Mesendoderm (in vitro differentiated cells): Measurements from ENCODE around the gene MAP1B.

Experiments used
- DNase-seq: peaks from one replicate; pipeline ENCODE4 v3.0.0; 2013
- H2AK5ac ChIP-seq: 2 replicates; pipeline ENCODE4 v1.6.1; 2013; ENCODE audit warnings: low read length, inconsistent platforms
- H2BK120ac ChIP-seq: 2 replicates; pipeline ENCODE4 v1.6.1; 2013; ENCODE audit warnings: low read depth, mild to moderate bottlenecking, low read length, moderate library complexity, mixed read lengths
- H2BK15ac ChIP-seq: replicated peaks from 2 replicates; pipeline ENCODE4 v1.6.1; 2013; ENCODE audit warnings: low read depth, mild to moderate bottlenecking, moderate library complexity
- H2BK5ac ChIP-seq: 2 replicates; pipeline ENCODE4 v1.6.1; 2013; ENCODE audit warnings: low read length, inconsistent platforms
- H3K18ac ChIP-seq: 2 replicates; pipeline ENCODE4 v1.6.1; 2013; ENCODE audit warnings: mild to moderate bottlenecking, low read length, mixed read lengths
- H3K23ac ChIP-seq: one replicate; pipeline ENCODE4 v1.6.1; 2013; ENCODE audit warnings: low read length
- H3K27ac ChIP-seq: 2 replicates; pipeline ENCODE4 v1.5.1; 2013; ENCODE audit warnings: low read depth, mild to moderate bottlenecking, inconsistent platforms, low read length, moderate library complexity
- H3K27me3 ChIP-seq: 2 replicates; pipeline ENCODE4 v1.6.1; 2013; ENCODE audit warnings: low read length, control low read depth, mild to moderate bottlenecking, inconsistent platforms; ENCODE audit not compliant: insufficient read depth, poor library complexity
- H3K36me3 ChIP-seq: 2 replicates; pipeline ENCODE4 v1.6.1; 2013; ENCODE audit warnings: low read length, inconsistent platforms; ENCODE audit not compliant: control insufficient read depth, insufficient read depth
- H3K4ac ChIP-seq: one replicate; pipeline ENCODE4 v1.6.1; 2013; ENCODE audit warnings: low read depth, mild to moderate bottlenecking, low read length, moderate library complexity
- H3K4me1 ChIP-seq: 2 replicates; pipeline ENCODE4 v1.6.1; 2013; ENCODE audit warnings: low read depth, low read length, inconsistent platforms; ENCODE audit not compliant: control insufficient read depth
- H3K4me2 ChIP-seq: 2 replicates; pipeline ENCODE4 v1.6.1; 2013; ENCODE audit warnings: low read length
- H3K4me3 ChIP-seq: 2 replicates; pipeline ENCODE4 v1.5.1; 2013; ENCODE audit warnings: mild to moderate bottlenecking, low read length
- H3K56ac ChIP-seq: one replicate; pipeline ENCODE4 v1.6.1; 2013; ENCODE audit warnings: low read length
- H3K79me1 ChIP-seq: 2 replicates; pipeline ENCODE4 v1.6.1; 2013; ENCODE audit warnings: low read length, inconsistent platforms
- H3K79me2 ChIP-seq: 2 replicates; pipeline ENCODE4 v1.6.1; 2013; ENCODE audit warnings: mild to moderate bottlenecking, low read length; ENCODE audit not compliant: control insufficient read depth, insufficient read depth
- H3K9ac ChIP-seq: 2 replicates; pipeline ENCODE4 v1.6.1; 2013; ENCODE audit warnings: low read length, inconsistent platforms
- H4K5ac ChIP-seq: one replicate; pipeline ENCODE4 v1.6.1; 2013; ENCODE audit warnings: low read length
- H4K8ac ChIP-seq: one replicate; pipeline ENCODE4 v1.6.1; 2013; ENCODE audit warnings: low read depth, mild to moderate bottlenecking, control low read depth, low read length, moderate library complexity
- WGBS: extraction: QIAGEN DNeasy Blood & Tissue Kit; methylation state at CpG from one replicate; pipeline ENCODE4 v1.1.7; 2013; ENCODE audit warnings: low lambda C conversion rate, missing lambda C conversion rate; ENCODE audit not compliant: insufficient coverage; ENCODE audit errors: extremely low coverage; 5-methylcytosine and 5-hydroxymethylcytosine counted together

Gene MAP1B

DNA sequence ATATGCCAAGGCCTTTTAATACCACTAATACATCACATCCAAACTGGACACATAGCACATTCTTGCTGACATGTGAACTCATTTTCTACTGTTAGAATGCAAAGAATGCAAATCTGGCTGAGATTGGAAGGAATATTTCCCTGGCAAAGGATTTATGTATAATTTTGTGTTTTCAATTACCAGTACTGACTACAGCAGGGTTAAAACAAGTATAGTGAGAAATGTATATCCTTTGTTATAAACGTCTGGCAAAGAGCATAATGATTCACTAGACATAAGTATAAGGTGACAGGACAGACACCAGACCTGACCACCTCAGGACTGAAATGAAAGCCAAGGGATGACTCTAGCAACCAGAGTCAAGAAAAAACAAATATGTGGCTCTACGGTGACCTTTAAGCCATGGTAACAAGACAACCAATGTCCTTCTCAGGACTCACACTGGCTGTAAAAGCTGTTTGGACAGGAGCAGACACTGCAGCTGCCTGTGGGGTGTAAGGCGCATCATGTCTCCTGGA, 117.7 kb downstream of the MAP1B start:
- H2AK5ac ChIP-seq = no peak overlapping the region
- WGBS = no CpG with 5 or more reads among the region's 3 CpGs
- no peaks in the 10 kb centered on the region for H3K79me1 ChIP-seq
- no peak overlapping the region for H4K8ac ChIP-seq
- no peak overlapping the region for H3K18ac ChIP-seq
- no peak overlapping the region for H2BK5ac ChIP-seq
- no peak overlapping the region for H3K4me3 ChIP-seq
- H4K5ac ChIP-seq = no peak overlapping the region
- H3K27me3 ChIP-seq = no peaks in the 10 kb centered on the region
- no peak overlapping the region for H3K9ac ChIP-seq
- no peaks in the 10 kb centered on the region for H3K4me1 ChIP-seq
- H3K4me2 ChIP-seq = no peak overlapping the region
- no peak overlapping the region for H2BK15ac ChIP-seq
- no peak overlapping the region for H3K23ac ChIP-seq
- H3K56ac ChIP-seq = no peak overlapping the region
- no peak overlapping the region for H3K4ac ChIP-seq
- no peak for DNase-seq
- H3K36me3 ChIP-seq = peaks cover 3% of the 10 kb centered on the region
- no peaks in the 10 kb centered on the region for H3K79me2 ChIP-seq
- no peak overlapping the region for H3K27ac ChIP-seq
- H2BK120ac ChIP-seq = no peak overlapping the region

DNA sequence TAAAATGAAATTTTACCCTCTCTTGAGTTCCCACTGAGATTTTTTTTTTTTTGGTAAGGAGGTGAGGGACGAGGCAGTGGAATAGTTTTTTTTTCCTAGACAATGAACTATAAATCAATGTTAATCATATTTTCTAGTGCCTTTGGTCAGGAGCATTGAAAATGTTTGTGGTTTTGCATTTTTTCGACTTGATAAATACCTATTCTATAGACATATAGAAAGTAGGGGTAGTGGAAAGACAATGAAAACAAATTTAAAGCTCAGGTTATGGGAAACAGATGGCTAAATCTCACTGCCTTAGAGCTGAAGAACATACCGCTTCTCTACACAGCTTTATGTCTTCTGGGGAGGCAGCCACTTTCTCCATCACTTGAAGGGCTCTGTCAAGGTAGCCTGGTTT, 118.5 kb downstream of the MAP1B start:
- Histone ChIP-seq H2BK5ac (no peak overlapping the region), H4K8ac (no peak overlapping the region), H3K4me2 (no peak overlapping the region), H3K56ac (no peak overlapping the region), H3K79me2 (no peaks in the 10 kb centered on the region), H3K4ac (no peak overlapping the region), H3K18ac (no peak overlapping the region), H2AK5ac (no peak overlapping the region), H2BK15ac (no peak overlapping the region), H3K4me1 (no peaks in the 10 kb centered on the region), H4K5ac (no peak overlapping the region), H3K9ac (no peak overlapping the region), H3K27me3 (no peaks in the 10 kb centered on the region), H2BK120ac (no peak overlapping the region), H3K27ac (no peak overlapping the region), H3K36me3 (peaks cover 3% of the 10 kb centered on the region), H3K4me3 (no peak overlapping the region), H3K23ac (no peak overlapping the region), H3K79me1 (no peaks in the 10 kb centered on the region)
- DNase-seq = no peak
- WGBS = no CpG with 5 or more reads among the region's 3 CpGs

GRCh38 chr5:72226950-72227349, 119.7 kb downstream of the MAP1B start:
- Histone ChIP-seq H3K4me2 (no peak overlapping the region), H3K18ac (no peak overlapping the region), H3K23ac (no peak overlapping the region), H3K79me2 (no peaks in the 10 kb centered on the region), H3K79me1 (no peaks in the 10 kb centered on the region), H3K27me3 (no peaks in the 10 kb centered on the region), H4K8ac (no peak overlapping the region), H2BK120ac (no peak overlapping the region), H3K36me3 (peaks cover 3% of the 10 kb centered on the region), H2BK15ac (no peak overlapping the region), H3K56ac (no peak overlapping the region), H3K4me1 (no peaks in the 10 kb centered on the region), H3K9ac (no peak overlapping the region), H3K27ac (no peak overlapping the region), H2AK5ac (no peak overlapping the region), H4K5ac (no peak overlapping the region), H3K4ac (no peak overlapping the region), H3K4me3 (no peak overlapping the region), H2BK5ac (no peak overlapping the region)
- no peak for DNase-seq
- WGBS = no CpG with 5 or more reads among the region's 2 CpGs

- no peak overlapping the region for H3K9ac ChIP-seq
- H3K4me3 ChIP-seq = no peak overlapping the region
- no peak overlapping the region for H2BK5ac ChIP-seq
- no peak overlapping the region for H2BK15ac ChIP-seq
- H3K79me2 ChIP-seq = no peaks in the 10 kb centered on the region
- no peak overlapping the region for H3K56ac ChIP-seq
- H3K27ac ChIP-seq = no peak overlapping the region
- H4K5ac ChIP-seq = no peak overlapping the region
- whole genome bisulfite sequencing = no CpG with 5 or more reads among the region's 3 CpGs
- no peak overlapping the region for H3K18ac ChIP-seq
- H3K4me2 ChIP-seq = no peak overlapping the region
- no peak overlapping the region for H3K4ac ChIP-seq
- H4K8ac ChIP-seq = no peak overlapping the region
- peaks cover 3% of the 10 kb centered on the region for H3K36me3 ChIP-seq
- no peak overlapping the region for H2BK120ac ChIP-seq
- no peaks in the 10 kb centered on the region for H3K27me3 ChIP-seq
- DNase-seq = no peak
- H3K4me1 ChIP-seq = no peaks in the 10 kb centered on the region
- H2AK5ac ChIP-seq = no peak overlapping the region
- H3K79me1 ChIP-seq = no peaks in the 10 kb centered on the region
- no peak overlapping the region for H3K23ac ChIP-seq
Measured at GRCh38 chr5:72228960-72229359, 121.7 kb downstream of the MAP1B start.

DNA sequence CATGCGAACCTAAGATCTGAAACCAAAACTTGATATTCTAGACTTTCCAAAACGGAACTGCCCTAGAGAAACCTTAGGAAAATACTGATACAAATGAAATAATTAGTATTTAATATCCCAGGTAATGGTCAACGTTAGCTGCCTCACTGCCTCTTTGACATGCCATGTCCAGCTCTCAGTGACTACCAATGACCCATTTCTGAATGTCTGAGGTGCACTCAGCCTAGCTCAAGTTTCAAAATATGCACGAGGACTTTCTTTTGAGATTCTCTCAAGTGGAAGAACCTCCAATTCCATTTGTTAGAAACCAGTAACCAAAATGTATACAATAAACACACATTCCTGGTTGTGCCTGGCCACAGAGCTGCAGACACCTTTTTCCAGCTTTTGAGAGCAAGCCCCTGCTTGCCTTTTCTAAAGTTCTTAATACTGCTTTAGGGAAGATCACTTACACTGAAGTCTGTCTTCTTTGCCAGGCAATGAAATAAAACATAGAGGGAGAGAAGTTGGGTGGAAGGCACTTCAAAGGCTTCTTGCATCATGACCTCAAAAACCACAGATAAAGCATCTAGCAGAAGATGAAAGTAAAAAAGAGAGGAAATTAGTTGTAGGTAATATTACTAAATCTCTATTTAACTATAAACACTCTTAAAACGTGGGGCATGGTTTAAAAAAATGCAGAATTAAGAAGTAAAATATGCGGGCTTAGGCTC, 124.9 kb downstream of the MAP1B start:
- no peak overlapping the region for H3K4ac ChIP-seq
- H4K5ac ChIP-seq = no peak overlapping the region
- H2BK15ac ChIP-seq = no peak overlapping the region
- no peak overlapping the region for H3K27ac ChIP-seq
- no peak overlapping the region for H3K4me2 ChIP-seq
- H3K36me3 ChIP-seq = no peaks in the 10 kb centered on the region
- H3K4me1 ChIP-seq = no peaks in the 10 kb centered on the region
- no peaks in the 10 kb centered on the region for H3K79me2 ChIP-seq
- no peaks in the 10 kb centered on the region for H3K79me1 ChIP-seq
- no peak overlapping the region for H2AK5ac ChIP-seq
- no peak overlapping the region for H3K56ac ChIP-seq
- H3K27me3 ChIP-seq = no peaks in the 10 kb centered on the region
- DNase-seq = no peak
- no peak overlapping the region for H3K23ac ChIP-seq
- no peak overlapping the region for H3K9ac ChIP-seq
- H2BK5ac ChIP-seq = no peak overlapping the region
- H3K4me3 ChIP-seq = no peak overlapping the region
- H2BK120ac ChIP-seq = no peak overlapping the region
- WGBS = no CpG with 5 or more reads among the region's 6 CpGs
- H3K18ac ChIP-seq = no peak overlapping the region
- no peak overlapping the region for H4K8ac ChIP-seq

DNA sequence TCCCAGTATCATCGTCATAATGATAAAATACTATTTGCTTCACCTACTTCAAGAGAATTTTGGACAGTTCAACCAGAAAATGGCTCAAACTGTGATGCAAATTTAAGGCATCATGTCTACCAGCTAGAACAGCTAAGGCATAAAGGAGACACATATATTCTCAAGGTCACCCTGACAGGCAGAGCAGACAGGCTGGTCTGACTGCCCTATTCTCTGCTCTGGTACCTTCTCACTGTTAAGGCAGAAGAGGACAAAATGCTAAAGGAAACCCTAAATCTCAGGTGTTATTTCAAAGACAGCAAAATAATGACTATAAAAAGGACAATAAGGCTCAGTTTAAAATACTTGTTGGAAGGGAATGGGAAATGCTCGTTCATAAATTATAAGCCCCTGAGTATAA, 125.6 kb downstream of the MAP1B start:
- no peak overlapping the region for H2BK5ac ChIP-seq
- H2BK120ac ChIP-seq = no peak overlapping the region
- H3K4ac ChIP-seq = no peak overlapping the region
- no peak overlapping the region for H3K18ac ChIP-seq
- H3K9ac ChIP-seq = no peak overlapping the region
- H3K56ac ChIP-seq = no peak overlapping the region
- H3K27me3 ChIP-seq = no peaks in the 10 kb centered on the region
- H3K27ac ChIP-seq = no peak overlapping the region
- H3K79me2 ChIP-seq = no peaks in the 10 kb centered on the region
- WGBS = no CpG with 5 or more reads among the region's 2 CpGs
- no peak overlapping the region for H3K4me2 ChIP-seq
- no peak overlapping the region for H4K8ac ChIP-seq
- H3K36me3 ChIP-seq = no peaks in the 10 kb centered on the region
- no peak overlapping the region for H3K4me3 ChIP-seq
- no peak overlapping the region for H2AK5ac ChIP-seq
- no peak overlapping the region for H4K5ac ChIP-seq
- no peak overlapping the region for H2BK15ac ChIP-seq
- no peaks in the 10 kb centered on the region for H3K4me1 ChIP-seq
- no peaks in the 10 kb centered on the region for H3K79me1 ChIP-seq
- no peak overlapping the region for H3K23ac ChIP-seq
- no peak for DNase-seq
